Endothelial cell of coronary artery (primary cell): ENCODE measurements around the gene TEX2. TPM values are rescaled to one million over a fixed set of nuclear protein-coding genes. Genes with fewer than 3 reads are reported as not detected.

Experiments
- total RNA-seq: library from RNA; depleted of rRNA; stranded (reverse); fragments of >200 nt; gene quantifications from 2 replicates; pipeline ENCODE4 v1.2.3, GENCODE V29; 2014

TEX2 gene, protein sequence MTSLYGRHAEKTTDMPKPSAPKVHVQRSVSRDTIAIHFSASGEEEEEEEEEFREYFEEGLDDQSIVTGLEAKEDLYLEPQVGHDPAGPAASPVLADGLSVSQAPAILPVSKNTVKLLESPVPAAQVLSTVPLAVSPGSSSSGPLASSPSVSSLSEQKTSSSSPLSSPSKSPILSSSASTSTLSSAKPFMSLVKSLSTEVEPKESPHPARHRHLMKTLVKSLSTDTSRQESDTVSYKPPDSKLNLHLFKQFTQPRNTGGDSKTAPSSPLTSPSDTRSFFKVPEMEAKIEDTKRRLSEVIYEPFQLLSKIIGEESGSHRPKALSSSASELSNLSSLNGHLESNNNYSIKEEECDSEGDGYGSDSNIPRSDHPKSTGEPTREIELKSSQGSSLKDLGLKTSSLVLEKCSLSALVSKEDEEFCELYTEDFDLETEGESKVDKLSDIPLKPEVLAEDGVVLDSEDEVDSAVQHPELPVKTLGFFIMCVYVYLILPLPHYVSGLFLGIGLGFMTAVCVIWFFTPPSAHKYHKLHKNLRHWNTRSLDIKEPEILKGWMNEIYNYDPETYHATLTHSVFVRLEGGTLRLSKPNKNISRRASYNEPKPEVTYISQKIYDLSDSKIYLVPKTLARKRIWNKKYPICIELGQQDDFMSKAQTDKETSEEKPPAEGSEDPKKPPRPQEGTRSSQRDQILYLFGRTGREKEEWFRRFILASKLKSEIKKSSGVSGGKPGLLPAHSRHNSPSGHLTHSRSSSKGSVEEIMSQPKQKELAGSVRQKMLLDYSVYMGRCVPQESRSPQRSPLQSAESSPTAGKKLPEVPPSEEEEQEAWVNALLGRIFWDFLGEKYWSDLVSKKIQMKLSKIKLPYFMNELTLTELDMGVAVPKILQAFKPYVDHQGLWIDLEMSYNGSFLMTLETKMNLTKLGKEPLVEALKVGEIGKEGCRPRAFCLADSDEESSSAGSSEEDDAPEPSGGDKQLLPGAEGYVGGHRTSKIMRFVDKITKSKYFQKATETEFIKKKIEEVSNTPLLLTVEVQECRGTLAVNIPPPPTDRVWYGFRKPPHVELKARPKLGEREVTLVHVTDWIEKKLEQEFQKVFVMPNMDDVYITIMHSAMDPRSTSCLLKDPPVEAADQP
- 17.8 and 23.7 TPM in 2 replicates for total RNA-seq

DNA sequence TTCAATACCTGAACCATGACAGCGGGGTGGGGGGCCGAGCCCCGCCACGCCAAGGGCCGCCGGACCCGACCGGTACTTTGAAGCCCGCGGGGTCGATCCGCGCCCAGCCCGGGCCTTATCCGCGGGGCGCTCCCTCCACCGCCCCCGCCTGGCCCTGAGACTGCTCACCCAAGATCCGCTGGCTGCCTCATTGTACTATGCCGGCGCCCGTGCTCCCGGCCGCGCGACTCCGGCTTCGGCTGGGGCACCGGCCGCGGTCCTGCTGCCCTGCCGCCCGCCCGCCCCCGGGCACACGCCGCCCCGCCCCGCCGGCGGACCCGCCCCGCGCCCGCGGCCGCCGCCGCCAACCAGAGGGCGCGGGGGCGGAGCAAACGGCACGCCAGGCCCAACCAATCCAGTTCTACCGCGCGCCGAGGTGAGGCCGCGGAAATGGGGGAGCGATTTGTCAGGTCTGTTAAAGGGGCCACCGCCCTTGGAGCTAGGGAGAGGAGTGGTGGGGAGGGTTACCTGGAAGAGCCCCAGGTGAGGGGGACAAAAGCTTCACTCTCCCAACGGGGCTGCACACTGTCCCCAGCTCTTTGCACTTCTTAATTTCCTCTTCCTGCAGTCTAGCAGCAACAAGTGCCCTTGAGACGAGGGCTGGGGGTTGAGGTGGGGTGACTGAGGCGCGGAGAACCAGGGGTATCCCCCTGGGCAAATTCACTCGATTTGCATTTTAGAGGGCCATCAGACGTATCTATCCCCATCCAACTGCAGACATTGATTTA, at the start of gene TEX2:
TEX2 (minus strand) TSS at position 261 of the 767 bp plus-strand sequence. CDS start 49,043 bp downstream, outside the sequence.

DNA sequence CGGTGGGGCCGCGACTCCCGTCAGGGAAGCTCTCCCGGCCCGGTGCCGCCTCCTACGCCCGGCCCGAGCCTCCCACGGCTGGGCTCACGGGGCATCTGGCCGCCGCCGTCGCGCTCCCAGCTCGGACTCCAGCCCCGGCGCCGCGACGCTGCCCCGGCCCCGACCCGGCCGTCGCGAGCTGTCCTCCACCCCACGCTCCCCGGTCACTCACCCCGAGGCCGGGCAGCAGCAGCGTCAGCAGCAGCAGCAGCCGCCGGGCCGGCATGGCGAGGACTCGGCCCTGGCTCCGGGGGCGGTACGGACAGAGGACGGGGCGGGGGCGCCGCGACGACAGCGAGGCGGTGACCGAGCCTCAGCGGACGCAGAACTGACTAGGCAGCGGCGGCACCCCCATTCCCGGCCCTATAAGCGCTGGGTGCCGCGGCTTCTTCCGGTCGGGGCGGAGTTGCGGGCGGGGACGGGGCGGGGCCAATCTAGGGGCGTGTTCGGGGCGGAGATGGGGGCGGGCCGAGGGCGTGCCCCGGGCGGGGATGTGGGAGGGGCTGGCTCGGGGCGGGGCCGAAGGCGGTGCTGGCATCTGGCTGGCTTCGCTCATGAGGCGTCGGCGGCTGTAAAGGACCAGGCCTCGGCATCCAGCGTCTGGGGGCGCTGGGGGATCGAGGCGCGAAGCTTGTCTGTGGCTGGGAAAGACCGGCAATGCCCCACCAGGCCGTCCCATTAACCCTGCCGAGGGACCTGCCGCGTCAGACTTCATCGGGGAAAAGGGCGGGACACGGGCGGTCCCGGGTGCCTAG, 133.1 kb downstream of the TEX2 start, which contains the start of gene ERN1:
ERN1 (minus strand) TSS at position 380 of the 794 bp plus-strand sequence; CDS start at position 265, 115 bp downstream.

Other genes with a start within 250 kb of the TEX2 start
- 348 and 500 TPM in 2 replicates for gene ICAM2, start 242.6 kb downstream of the TEX2 start, total RNA-seq
- gene ERN1, start 133.1 kb downstream of the TEX2 start, total RNA-seq = 5.3 and 11.1 TPM in 2 replicates
- gene PECAM1, start 127.6 kb upstream of the TEX2 start, total RNA-seq = 531 and 585 TPM in 2 replicates
- 2.7 and 6.9 TPM in 2 replicates for gene MILR1, start 185.9 kb upstream of the TEX2 start, total RNA-seq
- 7.2 and 12.2 TPM in 2 replicates for gene POLG2, start 233.8 kb upstream of the TEX2 start, total RNA-seq
- 430 and 665 TPM in 2 replicates for gene DDX5, start 243.0 kb upstream of the TEX2 start, total RNA-seq
- 18.3 and 21.6 TPM in 2 replicates for gene CEP95, start 243.7 kb upstream of the TEX2 start, total RNA-seq